ENCODE measurements around the gene PPP1CA.

The PPP1CA gene

DNA sequence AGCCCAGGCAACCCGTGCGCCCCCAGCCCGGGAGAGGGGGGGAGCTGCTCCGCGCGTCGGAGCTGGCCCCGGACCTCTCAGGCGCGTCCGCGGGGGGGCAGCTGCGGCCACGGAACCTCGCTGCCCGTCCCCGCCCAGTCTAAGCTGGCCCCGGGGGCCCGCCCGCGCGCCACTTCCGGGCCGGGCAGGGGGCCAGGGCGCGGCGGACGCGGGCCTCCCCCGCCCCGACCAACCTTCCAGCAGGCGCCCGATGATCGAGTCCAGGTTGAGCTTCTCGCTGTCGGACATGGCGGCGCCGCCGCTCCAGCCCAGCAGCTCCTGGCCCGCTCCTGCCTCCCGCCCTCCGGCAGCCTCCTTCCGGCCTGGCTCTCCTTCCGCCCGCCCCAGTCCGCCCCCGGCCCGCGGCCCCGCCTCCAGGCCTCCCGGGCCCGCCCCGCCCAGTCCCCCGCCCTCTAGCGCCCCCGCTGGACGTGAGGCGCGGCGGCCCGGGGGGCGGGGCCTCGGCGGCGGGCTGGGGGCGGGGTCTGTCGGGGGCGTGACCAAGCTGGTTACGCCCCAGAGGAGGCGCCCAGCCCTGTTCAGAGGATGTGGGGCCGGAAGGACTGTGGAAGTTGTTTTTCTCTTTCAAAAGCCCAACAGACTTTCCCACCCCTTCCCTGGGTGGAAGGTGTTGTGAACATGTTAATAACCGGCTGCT lies at the start of gene PPP1CA:
Gene PPP1CA (minus strand): TSS at position 364 of the 697 bp plus-strand sequence. CDS start 76 bp downstream, at position 288.
- DNase-seq (ENCODE audit: low read depth) = peak; percentile 78

DNA sequence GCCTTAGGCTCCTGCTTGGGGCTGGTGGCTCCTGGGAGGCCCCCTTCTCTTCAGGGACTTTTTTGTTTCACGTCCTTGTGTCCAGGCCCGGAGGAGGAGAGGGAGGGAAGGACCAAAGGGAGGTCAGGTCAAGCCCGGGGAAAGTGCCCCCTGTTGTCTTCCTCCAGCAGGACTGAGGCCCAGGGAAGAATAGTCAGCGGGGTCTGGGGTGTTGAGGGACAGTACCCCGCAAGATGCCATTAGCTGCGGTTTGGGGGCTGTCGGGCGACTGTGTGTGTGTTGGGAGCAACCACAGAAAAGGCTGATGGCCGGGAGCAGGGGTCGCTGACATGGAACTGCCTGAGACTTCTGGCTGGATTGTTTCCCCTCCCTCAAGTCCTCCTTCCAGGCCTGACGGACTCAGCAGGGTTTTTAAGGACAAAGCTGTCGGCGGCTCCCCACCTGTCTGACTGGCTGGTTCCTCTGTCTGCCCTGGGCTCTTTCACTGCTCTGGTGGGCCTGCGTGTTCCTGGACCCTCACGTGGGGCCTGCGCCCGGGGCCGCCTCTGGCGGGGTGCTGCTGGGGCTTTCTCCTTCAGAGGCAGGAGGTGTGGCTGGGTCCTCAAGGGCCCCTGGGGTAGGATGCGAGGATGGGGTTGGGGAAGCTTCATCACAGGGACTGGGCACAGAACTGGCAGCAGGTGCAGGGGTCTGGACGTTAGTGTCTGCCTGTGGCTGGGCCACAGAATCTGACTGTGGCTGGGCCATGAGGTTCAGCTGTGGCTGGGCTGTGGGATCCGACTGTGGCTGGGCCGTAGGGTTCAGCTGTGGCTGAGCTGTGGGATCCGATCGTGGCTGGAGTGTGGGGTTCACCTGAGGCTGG lies 49.4 kb upstream of the PPP1CA start:
- DNase-seq (ENCODE audit: low read depth) = no peak

DNA sequence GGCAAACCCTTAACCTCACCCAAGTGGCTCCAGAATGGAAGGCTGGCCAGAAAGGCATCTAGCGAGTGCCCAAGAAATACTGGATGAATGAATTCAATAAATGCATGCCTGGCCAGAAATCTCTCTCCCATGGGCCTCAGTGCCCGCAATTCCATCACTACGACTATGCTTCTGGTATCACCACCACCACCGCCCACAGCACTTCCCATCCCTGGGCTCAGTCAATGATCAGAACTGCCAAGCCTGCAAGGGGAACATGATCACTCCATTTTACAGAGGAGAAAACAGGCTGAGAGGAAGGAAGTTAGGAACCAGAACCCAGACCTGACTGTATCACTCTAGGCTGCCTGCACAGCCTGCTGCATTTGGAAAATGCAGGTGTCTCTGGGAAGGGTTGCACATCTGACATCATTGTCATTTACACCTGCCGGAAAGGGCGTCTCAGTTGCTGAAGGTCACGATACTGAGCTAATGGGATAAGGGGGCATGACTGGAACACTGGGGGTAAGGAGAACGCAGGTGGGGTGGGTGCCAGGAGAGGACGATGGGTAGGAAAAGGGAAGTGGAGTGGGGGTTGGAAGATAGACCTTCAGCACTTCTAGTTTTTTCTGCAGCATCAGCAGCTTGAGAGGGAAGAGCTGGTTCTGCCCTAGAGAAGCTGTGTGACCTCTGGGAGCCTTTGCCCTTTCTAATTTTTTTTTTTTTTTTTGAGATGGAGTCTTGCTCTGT lies 47.6 kb upstream of the PPP1CA start:
- DNase-seq (ENCODE audit: low read depth) = no peak

DNA sequence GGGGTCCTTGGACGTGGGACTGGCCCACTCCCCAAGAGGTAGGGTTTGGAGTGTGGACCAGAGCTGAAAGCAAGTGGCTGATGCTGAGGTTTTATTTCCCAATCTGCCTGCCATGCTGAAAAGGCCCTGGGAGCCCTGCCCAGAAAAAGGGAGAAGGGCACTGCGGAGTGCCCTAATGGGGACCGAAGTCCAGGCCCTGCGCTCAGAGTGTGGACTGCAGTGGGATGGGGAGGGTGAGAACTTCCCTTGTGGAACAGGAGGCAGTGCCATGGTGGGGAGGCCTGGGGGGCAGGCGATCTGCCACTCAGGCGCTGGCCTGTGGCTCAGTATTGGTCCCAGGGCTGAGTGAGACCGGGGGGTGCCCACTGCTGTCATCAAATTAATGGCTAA lies 46.6 kb upstream of the PPP1CA start:
- no peak for DNase-seq (ENCODE audit: low read depth)

DNA sequence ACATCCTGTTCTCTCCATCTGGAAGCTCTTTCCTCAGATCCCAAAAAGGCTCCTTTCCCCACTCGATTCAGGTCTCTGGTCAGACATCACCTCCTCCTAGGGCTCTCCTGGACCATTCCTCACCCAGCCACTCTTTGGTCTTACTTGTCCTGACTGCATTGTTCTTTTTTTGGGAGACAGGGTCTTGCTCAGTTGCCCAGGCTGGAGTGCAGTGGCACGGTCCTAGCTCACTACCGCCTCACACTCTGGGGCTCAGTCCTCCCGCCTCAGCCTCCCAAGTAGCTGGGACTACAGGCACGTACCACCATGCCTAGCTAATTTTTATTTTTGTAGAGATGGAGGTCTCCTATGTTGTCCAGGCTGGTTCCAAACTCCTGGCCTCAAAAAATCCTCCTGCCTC lies 43.9 kb upstream of the PPP1CA start:
- DNase-seq (ENCODE audit: low read depth) = no peak

DNA sequence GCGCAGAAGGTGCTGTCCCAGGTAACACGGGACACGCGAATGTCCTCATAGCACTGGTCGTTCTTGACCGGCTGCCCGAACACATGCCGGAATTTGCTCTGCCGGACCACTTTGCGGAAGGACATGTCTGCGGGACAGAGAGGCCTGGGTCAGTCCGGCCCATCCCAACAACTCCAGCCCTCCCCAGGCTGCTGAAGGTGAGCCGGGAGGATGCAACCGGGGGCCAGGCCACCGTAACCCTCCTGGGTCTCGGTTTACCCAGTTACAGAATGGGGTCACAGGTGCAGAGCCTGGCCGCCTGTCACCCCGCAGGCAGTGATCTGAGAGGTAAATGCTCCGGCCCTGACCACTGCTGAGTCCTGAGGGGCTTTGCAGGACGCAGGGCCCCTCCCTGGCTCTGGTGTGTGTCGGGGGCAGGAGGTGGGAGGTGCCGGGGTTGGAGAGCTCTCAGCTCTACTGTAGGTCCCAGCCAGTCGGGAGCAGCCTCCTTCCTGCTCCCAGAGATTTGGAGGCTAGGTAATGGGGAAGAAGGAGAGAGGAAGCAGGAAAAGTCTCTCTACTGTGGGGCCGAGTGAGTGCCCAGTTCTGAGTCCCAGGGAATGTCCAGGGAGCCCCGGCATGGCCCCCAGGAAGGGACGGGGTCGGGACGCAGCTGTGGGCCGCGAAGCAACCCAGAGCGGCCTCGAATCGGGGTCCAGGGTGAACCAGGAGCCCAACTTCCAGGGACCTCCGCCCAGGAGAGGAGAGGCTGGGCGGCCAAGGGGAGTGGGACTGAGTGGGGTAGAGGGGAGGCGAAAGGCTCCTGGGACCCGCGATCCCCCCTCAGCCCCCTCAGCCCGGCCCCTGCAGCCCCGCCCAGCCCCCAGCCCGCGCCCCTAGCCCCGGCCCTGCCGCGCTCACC lies 41.1 kb upstream of the PPP1CA start:
- DNase-seq (ENCODE audit: low read depth) = no peak

DNA sequence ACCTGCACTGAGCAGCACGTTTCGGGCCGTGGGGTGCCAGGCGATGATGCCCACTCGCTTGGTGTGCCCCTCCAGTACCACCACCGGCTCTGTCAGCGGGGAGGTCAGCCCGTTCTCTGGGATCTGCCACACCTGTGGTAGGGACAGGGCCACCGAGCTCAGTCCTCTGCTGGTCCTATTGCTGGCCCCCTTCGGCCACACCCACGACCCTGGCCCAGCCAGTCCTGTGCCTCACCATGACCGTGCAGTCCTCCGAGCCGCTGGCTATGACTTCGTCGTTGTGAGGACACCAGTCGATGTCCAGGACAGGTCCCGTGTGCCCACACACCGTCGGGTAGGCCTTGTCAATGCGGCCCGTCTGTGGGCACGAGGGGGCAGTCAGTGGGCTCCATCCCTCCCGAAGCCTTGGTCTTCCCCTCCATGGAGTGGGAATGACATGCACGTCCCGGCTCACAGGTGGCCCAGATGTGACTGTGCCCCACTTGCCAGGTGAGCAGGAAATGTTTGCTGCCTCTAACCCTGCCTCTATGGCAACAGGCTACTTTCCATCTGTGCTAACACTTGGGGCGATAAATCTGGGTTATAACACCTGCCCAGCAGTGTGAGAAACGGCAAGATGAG lies 40.2 kb upstream of the PPP1CA start:
- no peak for DNase-seq (ENCODE audit: low read depth)

DNA sequence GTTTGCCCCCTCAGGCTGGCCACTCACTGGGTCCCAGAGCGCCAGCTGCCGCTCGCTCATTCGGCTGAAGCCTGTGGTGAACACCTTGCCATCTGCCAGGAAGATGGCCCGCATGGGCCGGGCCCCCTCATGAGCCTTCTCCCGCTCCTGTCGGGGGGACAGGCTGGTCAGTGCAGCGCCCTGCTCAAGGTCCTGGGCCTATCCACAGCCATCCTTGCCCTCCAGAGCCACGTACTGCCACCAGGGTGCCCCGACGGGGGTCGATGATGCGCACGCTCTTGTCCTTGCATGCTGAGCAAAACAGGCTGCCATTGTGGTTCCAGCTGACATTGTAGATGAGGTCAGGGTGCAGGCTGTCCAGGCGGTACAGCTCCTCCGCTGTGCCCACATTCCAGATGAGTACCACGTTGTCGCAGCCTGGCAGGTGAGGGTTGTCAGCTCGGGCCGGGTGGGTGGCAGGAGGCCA lies 39.5 kb upstream of the PPP1CA start:
- no peak for DNase-seq (ENCODE audit: low read depth)

DNA sequence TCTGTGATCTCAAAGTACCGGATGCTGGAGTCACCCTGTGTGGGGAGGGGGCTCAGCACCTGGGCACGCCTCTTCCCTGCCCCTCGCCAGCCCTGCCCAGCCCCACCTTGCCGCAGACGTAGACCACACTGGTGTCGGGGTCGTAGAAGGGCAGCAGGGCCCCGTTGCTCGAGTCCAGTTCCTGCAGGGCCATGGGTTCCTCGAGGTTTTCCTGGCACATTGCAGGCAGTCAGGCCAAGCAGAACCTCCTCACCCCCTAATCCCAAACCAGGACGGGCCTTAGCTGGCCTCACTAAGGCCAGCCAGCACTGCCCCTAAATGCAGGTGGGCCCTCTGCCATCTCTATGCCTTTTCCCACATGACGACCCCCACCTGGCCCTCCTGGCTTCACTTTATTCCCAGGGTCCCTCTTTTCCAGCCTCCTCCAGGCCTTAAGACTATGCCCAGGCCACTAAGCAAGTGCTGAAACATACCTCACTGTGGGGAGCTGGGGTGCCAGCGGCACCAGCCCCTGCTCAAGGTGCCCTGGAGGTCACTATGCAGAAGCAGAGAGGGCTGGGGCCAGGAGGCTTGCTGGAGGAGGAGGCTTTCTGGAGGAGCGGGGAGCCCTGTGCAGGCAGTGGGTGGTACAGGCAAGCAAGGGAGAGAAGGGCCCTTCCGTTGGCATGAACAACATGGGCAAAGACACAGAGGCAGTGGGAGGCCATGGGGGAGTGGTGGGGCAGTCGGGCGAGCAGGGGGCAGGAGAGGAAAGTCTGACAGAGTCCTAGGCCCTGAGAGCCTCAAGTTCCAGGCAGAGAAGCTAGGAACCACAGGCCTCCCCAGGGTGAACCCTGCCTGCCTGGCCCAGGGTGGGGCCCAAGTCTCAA lies 38.8 kb upstream of the PPP1CA start:
- DNase-seq (ENCODE audit: low read depth) = no peak

DNA sequence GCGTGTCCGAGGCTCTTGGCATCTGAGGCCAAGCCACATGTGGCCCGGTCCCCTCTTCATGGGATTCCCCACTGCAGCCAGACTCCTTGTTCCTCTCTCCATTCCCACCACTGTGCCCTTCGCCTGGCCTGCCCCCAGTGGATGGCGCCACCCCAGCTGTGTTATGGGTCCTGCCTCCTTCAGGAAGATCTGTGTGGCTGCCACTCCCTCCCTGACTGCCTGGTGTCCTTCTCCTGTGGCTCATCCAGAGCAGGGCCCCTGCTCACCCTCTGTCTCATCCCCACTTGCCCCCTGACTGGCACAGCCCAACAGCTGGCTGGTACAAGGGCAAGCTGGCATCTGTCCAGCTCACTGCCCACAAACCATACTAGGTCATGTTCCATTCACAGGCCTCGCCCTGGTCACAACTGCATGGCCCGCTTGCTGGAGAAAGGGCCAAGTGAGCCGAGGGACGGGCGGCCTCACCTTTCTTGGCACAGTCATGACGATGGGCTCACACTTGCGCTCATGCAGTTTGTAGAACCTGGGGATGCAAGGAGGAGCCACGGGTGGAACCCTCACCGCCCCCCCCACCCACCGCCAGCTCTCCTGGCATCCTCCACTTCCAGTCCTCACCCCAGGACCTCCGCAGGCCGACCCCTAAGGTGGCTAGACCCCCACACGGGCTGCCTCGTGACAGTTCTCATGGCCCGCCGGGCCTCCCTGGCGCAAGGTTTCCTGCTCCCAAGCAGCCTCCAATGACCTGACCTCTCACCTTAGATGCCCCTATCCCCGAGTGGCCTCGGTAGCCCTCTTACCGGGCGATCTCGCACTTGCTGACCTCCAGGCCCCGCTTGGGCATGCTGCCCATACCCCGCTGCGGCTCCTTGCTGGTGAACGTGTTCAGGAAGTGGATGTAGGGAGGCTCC lies 37.9 kb upstream of the PPP1CA start:
- no peak for DNase-seq (ENCODE audit: low read depth)

DNA sequence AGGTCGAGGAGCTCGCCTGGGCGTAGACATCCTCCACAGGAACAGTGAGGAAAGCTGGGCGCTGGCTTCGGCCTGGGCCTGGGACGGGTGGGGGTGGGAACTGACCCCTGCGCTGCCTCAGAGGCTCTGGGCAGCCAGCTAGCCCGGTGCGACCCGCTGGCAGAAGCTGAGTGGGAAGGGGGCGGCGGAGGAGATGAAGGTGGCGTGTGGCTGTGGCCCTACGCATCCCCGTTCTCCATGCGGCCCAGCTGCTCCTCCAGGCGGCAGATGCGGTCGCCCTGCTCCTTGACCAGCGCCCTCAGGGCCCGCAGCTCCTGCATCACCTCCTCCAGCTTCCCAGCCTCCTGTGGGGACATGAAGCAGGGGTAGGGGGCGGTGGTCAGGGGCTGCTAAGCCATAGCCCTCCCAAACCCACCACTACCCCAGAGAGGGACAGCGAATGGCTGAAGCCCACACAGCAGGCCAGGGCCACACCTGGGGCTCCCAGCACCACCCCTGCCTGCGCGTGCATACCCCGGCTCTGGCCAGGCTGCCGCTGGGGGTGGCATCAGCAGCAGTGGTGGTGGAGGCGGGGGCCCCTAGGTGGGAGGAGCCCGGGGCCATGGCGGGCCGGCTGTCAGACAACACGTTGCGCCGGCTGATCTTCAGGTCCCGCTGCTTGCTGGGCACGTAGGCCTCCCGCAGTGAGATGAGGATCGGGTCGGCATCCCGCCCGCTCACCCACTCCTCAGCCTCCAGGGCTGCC lies 36.7 kb upstream of the PPP1CA start:
- DNase-seq (ENCODE audit: low read depth) = peak; percentile 56

DNA sequence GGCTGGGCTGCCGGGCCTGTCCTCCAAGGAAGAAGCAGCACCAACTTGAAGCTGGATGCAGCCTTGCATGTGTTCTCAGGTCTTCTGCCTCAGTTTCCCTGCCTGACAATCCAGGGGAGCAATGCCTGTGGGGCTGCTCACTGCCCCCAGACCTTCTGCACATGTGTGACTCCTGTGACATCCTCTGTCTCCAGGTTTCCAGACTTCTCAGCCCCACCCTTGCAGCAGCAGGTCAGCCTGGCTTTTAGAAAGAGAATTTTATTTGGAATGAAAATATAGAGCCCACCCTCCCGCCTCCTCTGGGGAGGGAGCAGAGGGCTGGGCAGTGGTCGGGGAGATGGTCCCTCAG lies 36.1 kb upstream of the PPP1CA start:
- no peak for DNase-seq (ENCODE audit: low read depth)

DNA sequence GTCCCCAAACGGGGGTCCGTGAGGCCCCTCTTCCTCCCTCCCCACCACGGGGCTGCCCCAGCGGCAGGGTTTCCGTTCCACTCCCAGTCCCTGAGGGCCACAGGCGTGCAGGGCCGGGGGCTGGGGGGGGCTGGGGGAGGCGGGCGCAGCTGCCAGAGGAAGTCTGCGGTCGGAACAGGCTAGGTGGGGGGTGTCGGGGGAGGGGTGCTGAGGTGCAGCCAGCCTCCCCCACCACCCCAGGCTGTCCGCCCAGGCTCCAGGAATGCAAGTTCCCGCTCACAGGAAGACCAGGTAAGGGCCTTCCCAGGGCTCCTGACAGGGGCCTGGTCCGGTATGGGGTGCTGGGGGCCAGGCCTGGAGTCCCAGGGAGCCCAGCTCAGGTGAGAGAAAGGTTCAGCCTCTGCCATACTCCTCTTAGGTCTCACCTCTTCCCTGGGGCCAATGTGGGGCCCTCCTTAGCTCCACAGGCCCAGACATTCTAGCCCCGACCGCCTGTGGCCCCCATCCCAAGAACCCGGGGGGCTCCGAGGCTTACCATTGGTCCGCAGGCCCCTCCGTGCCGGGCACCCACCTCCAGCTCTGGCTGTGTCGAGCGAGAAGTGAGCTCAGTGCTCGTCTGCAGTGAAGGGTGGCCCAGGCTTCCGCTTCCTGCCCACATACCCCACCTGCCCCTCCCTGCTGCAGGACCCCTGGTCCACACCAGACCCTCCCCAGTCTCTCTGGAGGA lies 35.6 kb upstream of the PPP1CA start, which contains the start of gene PTPRCAP:
Gene PTPRCAP (minus strand): TSS at position 601 of the 727 bp plus-strand sequence. CDS start 63 bp downstream, at position 538.
- peak; percentile 49 for DNase-seq (ENCODE audit: low read depth)

DNA sequence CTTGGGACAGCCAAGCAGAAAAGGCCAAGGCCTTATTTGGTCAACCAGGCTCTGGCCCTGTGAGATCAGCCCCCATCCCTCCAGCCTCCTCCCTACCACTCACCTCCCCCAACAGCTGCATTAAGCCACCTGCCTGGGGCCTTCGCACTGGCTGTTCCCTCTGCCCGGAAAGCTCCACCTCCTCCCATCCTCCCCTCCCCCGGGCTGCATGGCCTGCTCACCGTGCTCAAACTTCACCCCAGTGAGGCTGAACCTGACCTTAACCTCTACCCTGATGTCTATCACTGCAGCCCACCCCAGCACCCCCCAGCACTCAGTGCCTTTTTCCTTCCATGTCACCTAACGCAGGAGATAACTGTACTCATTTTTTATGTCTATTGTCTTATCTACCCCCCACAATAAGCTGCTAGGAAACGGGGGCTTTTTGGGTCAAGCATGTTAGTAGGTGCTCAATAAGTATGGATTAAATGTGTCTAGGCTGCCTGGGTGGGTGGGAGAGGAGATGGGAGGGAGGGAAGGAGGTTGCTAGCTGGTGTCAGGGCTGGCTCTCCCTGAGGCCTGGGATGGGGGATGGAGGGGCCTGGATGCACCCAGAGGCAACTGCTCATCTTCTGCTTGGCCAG lies 34.9 kb upstream of the PPP1CA start:
- peak; percentile 57 for DNase-seq (ENCODE audit: low read depth)

DNA sequence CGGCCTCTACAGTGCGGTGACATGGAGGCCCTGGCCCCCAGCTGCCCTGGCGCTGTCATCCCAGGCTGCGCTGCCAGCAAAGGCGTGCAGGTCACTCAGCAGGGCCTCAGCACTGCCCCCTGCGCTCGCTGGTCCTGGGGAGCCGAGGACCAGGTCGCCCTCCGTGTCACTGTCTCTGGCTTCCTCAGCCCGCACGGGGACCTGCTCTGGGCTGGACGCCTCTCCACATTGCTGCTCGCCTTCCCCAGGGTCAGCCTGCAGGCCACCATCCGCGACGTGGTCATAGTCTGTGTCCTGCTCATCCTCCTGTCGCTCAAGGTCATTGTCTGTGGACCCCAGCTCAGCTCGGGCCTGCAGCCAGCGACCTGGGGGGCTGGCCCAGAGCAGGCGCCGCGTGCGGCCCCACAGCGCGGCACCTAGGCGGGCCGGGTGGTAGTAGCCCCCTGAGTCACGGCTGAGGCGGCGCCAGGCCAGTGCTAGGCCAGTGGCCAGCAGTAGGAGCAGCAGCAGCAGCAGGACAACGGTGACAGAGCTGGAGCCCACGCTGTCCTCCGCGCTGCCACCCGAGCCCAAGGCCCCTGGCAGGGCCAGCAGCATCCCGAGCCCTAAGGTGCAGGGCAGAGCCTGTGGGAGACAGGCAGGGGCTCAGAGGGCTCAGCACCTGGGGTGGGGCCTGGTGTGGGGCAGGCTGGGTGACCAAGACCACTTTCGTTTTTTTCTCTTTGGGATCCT lies 34.2 kb upstream of the PPP1CA start:
- no peak for DNase-seq (ENCODE audit: low read depth)

DNA sequence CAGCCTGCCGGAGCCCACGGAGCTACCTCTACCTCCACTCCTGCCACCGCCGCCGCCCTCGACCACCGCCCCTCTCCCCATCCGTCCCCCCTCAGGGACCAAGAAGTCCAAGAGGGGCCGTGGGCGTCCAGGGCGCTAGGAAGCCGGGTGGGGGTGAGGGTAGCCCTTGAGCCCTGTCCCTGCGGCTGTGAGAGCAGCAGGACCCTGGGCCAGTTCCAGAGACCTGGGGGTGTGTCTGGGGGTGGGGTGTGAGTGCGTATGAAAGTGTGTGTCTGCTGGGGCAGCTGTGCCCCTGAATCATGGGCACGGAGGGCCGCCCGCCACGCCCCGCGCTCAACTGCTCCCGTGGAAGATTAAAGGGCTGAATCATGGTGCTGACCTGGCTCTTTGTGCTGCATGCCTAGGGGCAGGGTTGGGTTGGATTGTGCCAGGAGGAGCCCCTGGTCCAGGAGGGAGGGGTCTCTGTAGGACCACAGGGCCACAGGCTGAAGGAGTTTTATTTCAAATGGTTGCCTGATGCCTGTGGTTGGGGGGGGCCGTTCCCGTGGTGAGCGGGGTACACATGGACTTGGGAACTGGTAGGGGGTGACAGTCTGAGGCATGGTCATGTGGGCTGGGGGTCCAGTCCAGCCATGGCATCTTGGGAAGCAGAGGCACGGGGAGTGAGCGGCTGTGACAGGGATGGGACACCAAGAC lies 33.5 kb upstream of the PPP1CA start:
- no peak for DNase-seq (ENCODE audit: low read depth)

Measured in stimulated activated CD8-positive, alpha-beta memory T cell treated with anti-CD3 and anti-CD28 coated beads, Interleukin-7, amount 100 ng/mL, for 24 hours (primary cell).